A673 (cell line): ENCODE measurements around the gene CHRM4. TPM values are rescaled to one million over a fixed set of nuclear protein-coding genes. Genes with fewer than 3 reads are reported as not detected.

Experiments used
- BruUV-seq: library from RNA; stranded (reverse); fragments of 400-500 nt; replicated peaks from 2 replicates; lab custom pipeline; 2021; lab: Mats Ljungman, UMichigan
- CTCF ChIA-PET: fragments of 300-600 bp; sonication (Branson Sonifier 250); formaldehyde crosslinking; loops from one replicate; lab custom pipeline; 2022; ENCODE audit warnings: antibody characterized with exemption; lab: Charles Lee
- POLR2A ChIA-PET: fragments of 300-600 bp; sonication (Branson Sonifier 250); formaldehyde crosslinking; loops from one replicate; lab custom pipeline; 2022; ENCODE audit warnings: antibody characterized with exemption; ENCODE audit not compliant: low non-redundant PET; lab: Charles Lee
- DNase-seq: peaks from one replicate; pipeline ENCODE4 v3.0.0-alpha.2; 2015; ENCODE audit warnings: low spot score
- H3K27ac ChIP-seq: fragments of 200-600 bp; sonication (generic); 2 replicates; pipeline ENCODE4 v1.5.1; 2016; ENCODE audit warnings: mixed run types, low read depth, mild to moderate bottlenecking, mixed read lengths, antibody characterized with exemption, low read length; ENCODE audit not compliant: poor library complexity, severe bottlenecking
- H3K27me3 ChIP-seq: fragments of 200-600 bp; sonication (generic); replicated peaks from 2 replicates; pipeline ENCODE4 v1.6.1; 2017; ENCODE audit warnings: mixed run types, low read depth, mild to moderate bottlenecking, mixed read lengths, antibody characterized with exemption, low read length; ENCODE audit not compliant: insufficient read depth, poor library complexity
- H3K36me3 ChIP-seq: fragments of 200-600 bp; sonication (generic); 2 replicates; pipeline ENCODE4 v1.6.1; 2016; ENCODE audit warnings: mixed run types, mild to moderate bottlenecking, mixed read lengths, antibody characterized with exemption, low read length; ENCODE audit not compliant: insufficient read depth, poor library complexity, severe bottlenecking
- H3K4me1 ChIP-seq: fragments of 200-600 bp; sonication (generic); 2 replicates; pipeline ENCODE4 v1.6.1; 2017; ENCODE audit warnings: mixed run types, mild to moderate bottlenecking, mixed read lengths, antibody characterized with exemption, low read length; ENCODE audit not compliant: insufficient read depth, poor library complexity, severe bottlenecking
- H3K4me3 ChIP-seq: fragments of 200-600 bp; sonication (generic); 2 replicates; pipeline ENCODE4 v1.5.1; 2016; ENCODE audit warnings: low read depth, mixed run types, mild to moderate bottlenecking, mixed read lengths, low read length; ENCODE audit not compliant: poor library complexity, severe bottlenecking
- H3K9me3 ChIP-seq: fragments of 200-600 bp; sonication (generic); 2 replicates; pipeline ENCODE4 v1.6.1; 2016; ENCODE audit warnings: mixed run types, low read depth, mild to moderate bottlenecking, mixed read lengths, antibody characterized with exemption, low read length; ENCODE audit not compliant: poor library complexity, severe bottlenecking
- CTCF ChIP-seq: fragments of 300-800, 200-600 bp; sonication (generic); conservative IDR thresholded peaks from 2 replicates; pipeline ENCODE4 v1.5.1; 2017; ENCODE audit warnings: low read depth, mild to moderate bottlenecking, antibody characterized with exemption, low read length, moderate library complexity, mixed read lengths
- EZH2 ChIP-seq: fragments of 200-600 bp; sonication (generic); IDR thresholded peaks from 2 replicates; pipeline ENCODE4 v1.6.1; 2017; ENCODE audit warnings: borderline replicate concordance, low read depth, mild to moderate bottlenecking, mixed read lengths, antibody characterized with exemption, low read length; ENCODE audit not compliant: poor library complexity, severe bottlenecking
- intact Hi-C: fragments of 100-400 bp; cut with micrococcal nuclease; formaldehyde crosslinking; loops from one replicate; pipeline ENCODE4 v1.10.0; 2022; ENCODE audit not compliant: unreplicated experiment
- total RNA-seq: library from RNA; stranded (reverse); gene quantifications from 2 replicates; pipeline ENCODE4 v1.2.3, GENCODE V29; 2021

The CHRM4 gene
- total RNA-seq, 1 experiment from 2014 or later: not detected

- CTCF ChIA-PET: interaction anchor here (1.4 kb wide), 1 partner anchor 22 kb away, joined by 4 read pairs; no protein-coding TSS in a partner anchor
- Histone ChIP-seq H3K27me3 (no peaks in the 10 kb centered on the region), H3K9me3 (no peaks in the 10 kb centered on the region), H3K27ac (no peak overlapping the region), H3K36me3 (peaks cover 12% of the 10 kb centered on the region), H3K4me1 (peaks cover 16% of the 10 kb centered on the region), H3K4me3 (no peak overlapping the region)
- no TSS peak for BruUV-seq
- POLR2A ChIA-PET: no interaction called here
- intact Hi-C loops: no loop called here
- peak; percentile 74 for DNase-seq
- TF ChIP-seq EZH2 (no peak), CTCF (no peak)
Observed at GRCh38 chr11:46414466-46414796, 22.9 kb upstream of the CHRM4 start.

- BruUV-seq: no TSS peak
- Histone ChIP-seq H3K27me3 (no peaks in the 10 kb centered on the region), H3K4me1 (peaks cover 16% of the 10 kb centered on the region), H3K36me3 (peaks cover 12% of the 10 kb centered on the region), H3K4me3 (no peak overlapping the region), H3K9me3 (no peaks in the 10 kb centered on the region), H3K27ac (no peak overlapping the region)
- intact Hi-C loops: no loop called here
- TF ChIP-seq CTCF (no peak), EZH2 (no peak)
- CTCF ChIA-PET: interaction anchor here (1.4 kb wide), 1 partner anchor 22 kb away, joined by 4 read pairs; no protein-coding TSS in a partner anchor
- DNase-seq: no peak
- POLR2A ChIA-PET: interaction anchor here (0.5 kb wide), 1 partner anchor 10 kb away, joined by 9 read pairs; no protein-coding TSS in a partner anchor
Observed at GRCh38 chr11:46413760-46414465, 22.3 kb upstream of the CHRM4 start.

GRCh38 chr11:46410021-46410420 lies 18.4 kb upstream of the CHRM4 start:
- Histone ChIP-seq H3K4me3 (no peak overlapping the region), H3K4me1 (peaks cover 12% of the 10 kb centered on the region), H3K27ac (peak overlapping the region; percentile 8), H3K27me3 (no peaks in the 10 kb centered on the region), H3K36me3 (peaks cover 21% of the 10 kb centered on the region), H3K9me3 (no peaks in the 10 kb centered on the region)
- peak; percentile 68 for TF ChIP-seq CTCF
- no peak for TF ChIP-seq EZH2
- intact Hi-C loops: no loop called here
- CTCF ChIA-PET: interaction anchor here (0.6 to 0.8 kb wide), 3 partner anchors 21 to 205 kb away, joined by 3 to 4 read pairs (median 3); no protein-coding TSS in a partner anchor
- no TSS peak for BruUV-seq
- POLR2A ChIA-PET: no interaction called here
- DNase-seq: peak; percentile 46
